Measurements from ENCODE around the gene RHEX.

Gene RHEX

DNA sequence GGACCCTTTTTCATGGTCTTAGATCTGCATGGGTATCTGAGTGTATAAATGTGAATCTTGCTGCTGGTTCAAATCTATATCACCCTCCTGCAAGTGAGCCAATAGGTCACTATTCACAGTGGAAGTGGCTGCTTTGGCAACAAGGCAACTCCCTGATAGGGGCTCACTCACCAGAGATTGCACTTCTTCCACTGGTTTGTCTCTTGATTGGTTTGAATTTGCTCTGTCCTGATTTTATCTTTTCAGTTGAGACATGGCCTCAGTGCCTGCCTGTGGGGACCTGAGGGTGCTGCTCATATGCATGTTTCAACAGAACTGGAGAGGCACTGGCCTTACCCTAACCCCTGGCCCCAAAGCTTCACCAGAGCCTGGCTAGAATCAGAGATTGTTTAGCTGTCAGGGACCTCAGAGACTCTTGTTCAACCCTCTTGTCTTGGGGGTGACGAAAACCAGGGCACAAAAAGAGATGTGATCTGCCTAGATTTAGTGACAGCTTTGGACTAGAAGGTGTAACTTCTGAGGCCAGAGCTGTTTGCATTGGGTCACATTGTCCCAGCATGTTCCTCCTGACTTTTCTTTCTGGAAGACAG, 47.3 kb downstream of the RHEX start:
- ChIA-PET CTCF (interaction anchor here (1.0 to 18.3 kb wide), 5 partner anchors 8 to 443 kb away, joined by 3 to 323 read pairs (median 4); no protein-coding TSS in a partner anchor), POLR2A (no interaction called here)
- no peak for DNase-seq (ENCODE audit: extremely low spot score)
- TF ChIP-seq, protein P1, sequence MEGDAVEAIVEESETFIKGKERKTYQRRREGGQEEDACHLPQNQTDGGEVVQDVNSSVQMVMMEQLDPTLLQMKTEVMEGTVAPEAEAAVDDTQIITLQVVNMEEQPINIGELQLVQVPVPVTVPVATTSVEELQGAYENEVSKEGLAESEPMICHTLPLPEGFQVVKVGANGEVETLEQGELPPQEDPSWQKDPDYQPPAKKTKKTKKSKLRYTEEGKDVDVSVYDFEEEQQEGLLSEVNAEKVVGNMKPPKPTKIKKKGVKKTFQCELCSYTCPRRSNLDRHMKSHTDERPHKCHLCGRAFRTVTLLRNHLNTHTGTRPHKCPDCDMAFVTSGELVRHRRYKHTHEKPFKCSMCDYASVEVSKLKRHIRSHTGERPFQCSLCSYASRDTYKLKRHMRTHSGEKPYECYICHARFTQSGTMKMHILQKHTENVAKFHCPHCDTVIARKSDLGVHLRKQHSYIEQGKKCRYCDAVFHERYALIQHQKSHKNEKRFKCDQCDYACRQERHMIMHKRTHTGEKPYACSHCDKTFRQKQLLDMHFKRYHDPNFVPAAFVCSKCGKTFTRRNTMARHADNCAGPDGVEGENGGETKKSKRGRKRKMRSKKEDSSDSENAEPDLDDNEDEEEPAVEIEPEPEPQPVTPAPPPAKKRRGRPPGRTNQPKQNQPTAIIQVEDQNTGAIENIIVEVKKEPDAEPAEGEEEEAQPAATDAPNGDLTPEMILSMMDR (IDR thresholded peaks at IDR 0.05; ENCODE audit: control extremely low read depth, extremely low read depth, low read depth, missing control alignments), result no peak

DNA sequence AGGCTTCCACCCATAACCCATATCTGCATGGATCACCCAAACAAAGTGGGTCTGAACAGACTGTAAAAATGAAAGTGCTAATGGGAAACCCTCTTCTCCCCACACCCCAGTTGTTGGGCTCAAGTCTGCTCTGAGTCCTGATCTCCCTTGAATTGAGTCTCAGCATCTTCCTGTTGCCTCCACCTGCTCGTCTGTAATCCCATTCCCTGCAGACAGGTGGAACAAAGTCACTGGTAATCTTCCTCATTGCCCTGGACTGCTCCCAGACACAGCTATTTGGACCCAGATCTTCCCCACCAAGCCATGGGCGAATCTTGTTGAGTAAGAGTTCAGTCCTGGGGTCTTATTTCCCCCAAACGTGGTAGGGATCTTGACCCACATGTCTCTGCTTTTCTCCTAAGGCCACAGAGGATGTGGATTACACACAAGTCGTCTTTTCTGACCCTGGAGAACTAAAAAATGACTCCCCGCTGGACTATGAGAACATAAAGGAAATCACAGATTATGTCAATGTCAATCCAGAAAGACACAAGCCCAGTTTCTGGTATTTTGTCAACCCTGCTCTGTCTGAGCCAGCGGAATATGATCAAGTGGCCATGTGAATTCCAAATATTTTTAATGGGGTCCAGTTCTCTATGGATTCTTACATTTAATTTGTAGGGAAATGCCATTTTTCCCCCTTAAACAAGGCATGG, 48.5 kb downstream of the RHEX start:
- ChIA-PET POLR2A (no interaction called here), CTCF (interaction anchor here (1.0 to 18.3 kb wide), 9 partner anchors 9 to 444 kb away, joined by 3 to 323 read pairs (median 4); no protein-coding TSS in a partner anchor)
- TF ChIP-seq, protein P1 (IDR thresholded peaks at IDR 0.05; ENCODE audit: control extremely low read depth, extremely low read depth, low read depth, missing control alignments), result no peak
- DNase-seq (ENCODE audit: extremely low spot score), result no peak

DNA sequence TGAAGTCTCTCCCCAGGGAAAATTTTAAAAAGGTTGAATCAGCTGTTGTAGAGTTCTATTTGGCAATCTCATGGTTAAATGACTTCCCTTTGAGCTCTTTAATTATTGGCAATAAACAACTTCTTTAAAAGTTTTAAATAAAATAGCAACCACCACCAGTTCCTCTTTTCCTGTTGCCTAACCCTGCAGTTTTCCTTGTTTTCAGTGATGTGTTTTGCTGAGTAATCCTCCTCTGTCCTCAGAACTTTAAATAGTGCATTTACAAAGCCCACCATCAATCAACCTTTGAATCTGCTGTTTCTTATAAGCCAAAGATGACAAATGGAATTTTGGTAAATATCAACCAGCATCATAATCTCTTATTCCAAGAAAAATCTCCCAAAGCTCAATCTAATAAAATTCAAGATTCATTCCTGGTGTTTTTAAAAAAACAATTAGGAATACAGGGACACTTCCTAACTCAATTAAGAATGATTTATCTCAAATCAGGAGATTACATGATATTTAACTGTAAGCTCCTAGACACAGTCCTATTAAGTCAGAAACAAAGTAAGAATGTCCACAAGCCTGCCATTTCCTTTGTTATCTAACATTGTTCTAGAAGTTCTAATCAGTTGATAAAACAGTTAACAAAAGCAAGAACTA, 49.4 kb downstream of the RHEX start:
- ChIA-PET CTCF (interaction anchor here (0.8 to 18.3 kb wide), 8 partner anchors 10 to 310 kb away, joined by 3 to 323 read pairs (median 4); no protein-coding TSS in a partner anchor), POLR2A (no interaction called here)
- TF ChIP-seq, protein P1 (IDR thresholded peaks at IDR 0.05; ENCODE audit: control extremely low read depth, extremely low read depth, low read depth, missing control alignments), result no peak
- no peak for DNase-seq (ENCODE audit: extremely low spot score)

DNA sequence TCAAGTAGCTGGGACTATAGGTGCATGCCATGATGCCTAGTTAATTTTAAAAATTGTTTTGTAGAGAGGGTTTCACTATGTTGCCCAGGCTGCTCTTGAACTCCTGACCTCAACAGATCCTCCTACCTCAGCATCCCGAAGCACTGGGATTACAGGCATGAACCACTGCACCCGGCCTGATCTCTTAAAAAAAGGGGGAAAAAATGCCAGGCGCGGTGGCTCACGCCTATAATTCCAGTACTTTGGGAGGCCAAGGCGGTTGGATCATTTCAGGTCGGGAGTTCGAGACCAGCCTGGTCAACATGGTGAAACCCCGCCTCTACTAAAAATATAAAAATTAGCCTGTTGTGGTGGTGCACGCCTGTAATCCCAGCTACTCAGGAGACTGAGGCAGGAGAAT, 51.0 kb downstream of the RHEX start:
- TF ChIP-seq, protein P1 (IDR thresholded peaks at IDR 0.05; ENCODE audit: control extremely low read depth, extremely low read depth, low read depth, missing control alignments), result no peak
- no peak for DNase-seq (ENCODE audit: extremely low spot score)
- CTCF ChIA-PET, result interaction anchor here (0.6 to 18.3 kb wide), 4 partner anchors 11 to 122 kb away, joined by 3 to 323 read pairs (median 112); no protein-coding TSS in a partner anchor
- POLR2A ChIA-PET, result no interaction called here

DNA sequence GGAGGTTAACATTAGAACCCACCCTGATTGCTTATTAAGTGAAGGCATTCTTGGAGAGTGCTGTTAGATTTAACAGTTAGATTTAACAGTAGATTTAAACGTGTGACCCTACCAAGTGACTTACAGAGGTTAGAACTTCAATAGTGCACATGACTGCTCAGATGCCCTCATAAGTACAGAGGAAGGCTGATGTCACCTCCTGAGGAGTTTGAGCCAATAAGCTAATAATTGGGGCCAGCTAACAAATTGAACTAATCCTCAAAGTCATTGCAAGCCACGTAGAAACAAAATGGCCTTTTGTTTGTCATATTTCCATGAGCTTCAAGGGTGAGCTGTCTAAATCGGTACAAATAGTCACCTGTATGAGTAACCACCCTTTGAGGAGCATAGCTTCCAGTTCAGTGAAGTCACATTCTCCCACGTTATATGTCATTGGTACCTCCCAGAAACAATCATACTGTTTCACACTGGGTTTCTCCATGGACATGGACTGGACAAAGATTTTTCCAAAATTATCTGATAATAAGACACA, 52.6 kb downstream of the RHEX start:
- DNase-seq (ENCODE audit: extremely low spot score), result no peak
- ChIA-PET POLR2A (no interaction called here), CTCF (interaction anchor here (0.9 to 18.3 kb wide), 37 partner anchors 9 to 876 kb away, joined by 3 to 323 read pairs (median 7); partner anchors contain the start of gene CTSE)
- TF ChIP-seq, protein P1 (IDR thresholded peaks at IDR 0.05; ENCODE audit: control extremely low read depth, extremely low read depth, low read depth, missing control alignments), result no peak
